ENCODE results near the gene MAMDC2.
A peak's percentile ranks its signal among the peaks of the same experiment; 100 is the strongest.

Gene MAMDC2

GRCh38 chr9:70066418-70066817 lies 22.8 kb downstream of the MAMDC2 start:
- no peak for DNase-seq

DNA sequence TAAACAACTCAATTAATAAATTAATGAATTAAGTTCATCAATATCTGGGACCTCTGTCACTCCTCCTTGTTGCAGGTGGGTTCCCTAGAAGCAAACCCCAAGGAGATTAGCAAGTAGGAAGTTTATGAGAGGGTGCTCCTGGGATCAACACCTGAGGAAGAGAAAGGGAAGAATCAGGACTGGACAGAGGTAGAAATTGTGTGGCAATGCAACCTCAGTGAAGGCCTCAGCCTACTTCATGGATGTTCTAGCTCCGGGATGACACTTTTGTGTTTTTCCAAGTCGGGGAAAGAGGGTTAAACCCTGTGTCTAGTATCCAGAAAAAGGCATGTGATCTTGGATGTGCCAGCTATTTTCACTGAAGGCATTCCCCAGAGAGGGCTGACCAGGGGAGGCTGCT lies 23.2 kb downstream of the MAMDC2 start:
- DNase-seq, result no peak

GRCh38 chr9:70069704-70070103 lies 26.1 kb downstream of the MAMDC2 start:
- no peak for DNase-seq

- DNase-seq, result no peak
These were observed 29.5 kb downstream of the MAMDC2 start for GRCh38 chr9:70073193-70073592.

DNA sequence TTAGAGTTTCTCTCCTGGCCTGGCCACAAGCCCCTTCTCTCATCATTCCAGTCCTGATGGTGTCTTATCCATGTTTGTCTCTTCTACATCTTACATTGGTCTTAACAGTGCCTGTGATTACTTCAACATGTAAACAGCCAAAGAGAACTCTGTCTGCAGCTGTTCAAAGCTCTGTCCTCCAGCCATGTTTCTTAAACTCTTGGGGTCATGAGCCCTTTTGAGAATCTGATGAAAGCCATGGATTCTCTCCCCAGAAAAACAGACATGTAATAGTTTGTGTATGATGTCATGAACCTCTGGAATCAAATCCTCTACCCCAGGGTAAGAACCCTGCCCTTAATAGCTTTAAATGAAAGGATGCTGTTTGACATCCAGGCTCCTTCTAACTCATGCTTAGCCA lies 30.1 kb downstream of the MAMDC2 start:
- no peak for DNase-seq

GRCh38 chr9:70076678-70077077 lies 33.0 kb downstream of the MAMDC2 start:
- DNase-seq, result no peak

GRCh38 chr9:70079417-70080037 lies 35.9 kb downstream of the MAMDC2 start:
- no peak for DNase-seq

DNA sequence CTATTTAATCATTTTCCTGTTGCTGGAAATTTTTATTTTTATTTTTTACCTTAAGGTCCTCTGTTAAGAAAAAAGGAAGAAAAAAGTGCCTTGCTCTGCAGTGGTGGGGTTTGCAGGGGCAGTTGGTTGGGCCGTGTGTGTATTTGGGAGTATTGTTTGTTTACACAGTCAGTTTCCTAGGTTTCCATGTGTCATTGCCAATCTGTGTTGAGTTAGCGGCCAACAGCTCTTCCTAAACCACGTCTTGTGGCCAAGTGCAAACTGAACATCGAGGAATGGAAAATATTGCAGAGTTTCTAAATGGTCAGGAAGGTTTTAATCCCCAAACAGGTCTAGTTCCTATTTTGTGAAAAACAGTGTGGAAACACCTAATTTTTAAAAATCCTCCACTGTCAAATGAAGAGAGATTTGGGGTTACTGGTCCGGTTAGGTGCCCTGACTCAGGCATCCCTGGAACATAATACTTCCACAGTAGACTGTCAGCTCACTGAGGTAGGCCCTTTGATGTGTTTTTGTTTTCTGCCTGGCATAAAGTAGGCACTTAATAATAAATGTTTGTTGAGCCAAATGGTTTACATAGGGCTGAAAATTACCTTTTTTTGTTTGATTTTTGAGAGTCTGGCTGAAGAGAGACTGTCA lies 37.0 kb downstream of the MAMDC2 start:
- no peak for DNase-seq

DNA sequence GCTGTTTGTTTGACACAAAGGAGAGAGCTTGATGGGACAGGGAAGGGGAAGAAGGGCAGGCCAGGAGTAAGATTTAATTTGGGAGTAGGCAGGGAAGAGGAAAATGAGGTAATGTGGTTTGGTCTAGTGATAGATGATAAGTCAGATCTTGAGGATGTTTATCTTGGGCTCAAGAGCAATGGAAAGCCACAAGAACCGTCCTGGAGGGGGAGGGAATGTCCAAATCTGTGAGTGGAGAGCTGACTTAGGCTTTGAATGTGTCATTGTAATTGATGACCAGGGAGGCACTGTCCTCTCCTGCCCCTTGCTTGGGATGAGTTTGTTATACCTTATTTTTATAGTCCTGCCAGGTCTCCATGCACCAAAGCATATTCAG lies 37.5 kb downstream of the MAMDC2 start:
- no peak for DNase-seq

DNA sequence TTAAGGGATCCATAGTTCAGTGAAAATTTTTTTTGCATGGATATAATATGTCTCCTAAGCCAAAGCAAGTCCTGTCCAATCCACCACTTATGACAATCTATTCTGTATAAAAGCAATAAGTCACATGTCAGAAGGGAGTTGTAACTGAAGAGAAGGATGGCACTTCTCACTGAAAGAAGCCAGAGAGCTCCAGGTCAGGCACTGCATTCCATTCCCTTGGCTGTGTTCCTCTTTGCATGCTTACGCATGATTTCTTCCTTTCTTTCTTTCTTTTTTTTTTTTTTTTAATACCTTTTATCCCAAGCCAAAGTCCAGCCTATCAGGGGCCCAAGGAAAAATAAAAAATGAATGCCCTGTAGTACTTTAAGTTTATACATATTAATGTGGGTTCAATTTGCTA lies 39.8 kb downstream of the MAMDC2 start:
- DNase-seq, result no peak

DNA sequence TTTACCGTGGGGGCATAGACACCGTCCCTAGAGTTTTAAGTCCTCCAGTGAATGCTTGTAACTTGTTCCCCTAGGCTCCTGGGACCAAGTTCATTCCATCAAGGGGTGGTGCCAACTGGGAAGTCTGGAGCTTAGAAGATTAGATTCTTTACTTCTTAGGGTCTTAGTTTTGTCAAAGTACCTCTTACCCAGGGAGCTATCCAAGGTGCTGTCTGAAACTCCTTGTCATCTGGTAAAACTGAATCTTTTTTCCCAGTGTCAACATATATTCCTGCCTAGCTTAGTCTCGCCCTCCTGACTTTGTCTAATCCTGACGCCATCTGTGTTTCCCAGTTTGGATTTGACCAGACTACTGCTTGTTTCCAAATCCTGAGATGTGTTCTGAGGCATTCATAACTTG lies 41.6 kb downstream of the MAMDC2 start:
- peak; percentile 18 for DNase-seq

DNA sequence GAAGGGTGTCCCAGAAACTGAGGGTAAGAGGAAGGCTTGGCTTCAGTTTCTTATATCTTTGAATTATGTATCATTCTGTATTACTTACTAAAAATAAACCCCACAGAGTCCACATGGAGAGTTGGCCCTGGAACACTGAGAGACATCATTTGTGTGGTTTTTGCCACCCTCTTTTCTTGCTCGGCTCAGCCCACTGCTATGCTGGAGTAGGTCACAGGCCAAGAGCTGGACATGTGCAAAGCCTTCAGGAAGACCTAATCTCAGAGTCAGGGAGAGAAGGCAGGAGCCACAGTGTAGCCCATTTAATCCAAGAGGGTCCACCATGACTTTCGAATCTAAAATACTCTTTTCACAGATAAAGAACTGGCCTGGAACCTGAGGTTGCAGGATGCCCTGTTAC lies 47.5 kb downstream of the MAMDC2 start:
- no peak for DNase-seq

DNA sequence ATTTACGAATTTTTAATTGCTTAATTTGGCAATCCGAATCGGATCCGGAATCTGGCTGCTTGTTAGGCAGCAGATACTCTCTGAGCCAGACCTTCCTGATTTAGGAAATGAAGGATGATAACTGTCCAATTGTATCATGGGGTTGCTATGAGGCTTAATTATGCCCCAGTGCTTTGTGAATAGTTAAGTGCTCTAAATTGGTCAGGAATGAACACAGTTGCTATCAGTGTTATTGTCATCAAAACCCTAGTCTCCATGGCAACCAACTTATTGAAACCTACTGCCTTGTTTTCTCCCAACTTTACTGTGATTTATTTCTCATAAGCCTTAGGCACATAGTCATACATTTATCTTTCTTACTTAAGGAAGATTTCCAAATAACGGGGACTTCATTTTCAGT lies 47.9 kb downstream of the MAMDC2 start:
- DNase-seq, result no peak

DNA sequence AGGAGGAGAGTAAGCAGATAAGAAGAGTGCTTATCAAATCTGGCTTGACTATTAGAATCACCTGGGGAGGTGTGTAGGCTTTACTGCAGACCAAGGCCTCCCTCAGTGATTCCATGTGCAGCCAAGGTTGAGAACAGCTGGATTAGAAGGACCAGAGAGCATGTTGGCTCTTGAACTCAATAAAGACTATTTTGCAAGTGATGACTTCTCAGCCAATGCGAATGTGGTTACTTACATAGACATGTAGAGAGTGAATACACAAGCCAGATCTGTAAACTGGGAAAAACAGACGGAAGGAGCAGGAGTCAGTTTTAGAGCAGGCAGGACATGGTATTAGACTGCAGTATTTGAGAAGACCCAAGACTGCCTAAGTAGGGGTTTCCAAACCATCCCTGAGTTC lies 48.5 kb downstream of the MAMDC2 start:
- no peak for DNase-seq

GRCh38 chr9:70093095-70093494 lies 49.4 kb downstream of the MAMDC2 start:
- no peak for DNase-seq

- no peak for DNase-seq
These were observed 50.3 kb downstream of the MAMDC2 start for GRCh38 chr9:70093944-70094343.

- DNase-seq, result no peak
These were observed 51.1 kb downstream of the MAMDC2 start for GRCh38 chr9:70094747-70095146.

- DNase-seq, result no peak
These were observed 53.5 kb downstream of the MAMDC2 start for GRCh38 chr9:70097187-70097586.

GRCh38 chr9:70100362-70100761 lies 56.7 kb downstream of the MAMDC2 start:
- no peak for DNase-seq

DNA sequence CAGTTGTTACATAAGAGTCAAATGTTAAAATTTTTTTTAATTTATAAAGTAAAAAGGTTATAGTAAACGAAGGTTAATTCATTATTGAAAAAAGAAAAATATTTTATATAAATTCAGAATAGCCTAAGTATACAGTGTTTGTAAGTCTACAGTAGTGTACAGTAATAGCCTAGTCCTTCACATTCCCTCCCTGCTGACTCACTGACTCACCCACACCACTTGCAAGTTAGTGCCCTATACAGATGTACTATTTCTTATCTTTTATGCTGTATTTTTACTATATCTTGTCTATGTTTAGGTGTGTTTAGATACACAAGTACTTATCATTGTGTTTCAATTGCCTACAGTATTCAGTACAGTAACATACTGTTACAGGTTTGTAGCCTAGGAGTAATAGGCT lies 57.6 kb downstream of the MAMDC2 start:
- DNase-seq, result no peak

- peak; percentile 8 for DNase-seq
These were observed 61.5 kb downstream of the MAMDC2 start for GRCh38 chr9:70105147-70105546.

DNA sequence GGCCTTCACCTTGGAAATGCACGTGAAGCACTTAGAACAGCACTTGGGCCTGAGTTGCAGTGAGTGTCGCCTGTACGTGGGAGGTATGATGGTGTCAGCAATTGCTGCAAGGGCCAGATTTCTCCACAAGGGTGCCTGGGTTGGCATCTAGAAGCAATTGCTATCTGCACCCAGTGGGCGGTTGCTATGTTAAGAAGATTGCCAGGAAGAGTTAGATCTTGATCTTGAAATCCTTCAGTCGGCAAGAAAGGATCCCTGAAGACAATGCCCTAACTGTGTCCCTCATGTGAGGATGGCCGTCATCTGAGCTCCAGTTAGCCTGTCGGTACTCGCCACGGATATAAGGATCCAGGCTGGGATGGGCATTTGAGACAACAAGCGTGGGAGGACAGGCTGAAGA lies 62.9 kb downstream of the MAMDC2 start:
- DNase-seq, result no peak

DNA sequence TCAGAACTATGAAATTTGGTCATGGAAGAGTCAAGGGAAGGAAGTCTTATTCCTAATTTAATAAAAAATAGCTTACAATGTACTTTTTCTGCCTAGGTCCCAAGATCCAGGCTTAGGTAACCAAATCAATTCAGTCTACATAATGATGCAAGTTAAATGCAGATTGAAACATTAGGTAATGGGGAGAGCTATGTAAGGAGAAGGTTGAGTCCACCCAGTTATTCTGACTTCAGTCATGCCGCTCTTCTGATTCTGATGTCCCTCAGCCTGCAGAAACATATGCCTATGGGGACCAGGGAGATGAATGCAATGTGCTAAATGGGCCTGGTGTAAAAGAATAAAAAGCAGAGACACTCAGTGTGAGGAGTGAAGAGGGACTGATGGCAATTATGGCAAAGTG lies 63.9 kb downstream of the MAMDC2 start:
- no peak for DNase-seq

DNA sequence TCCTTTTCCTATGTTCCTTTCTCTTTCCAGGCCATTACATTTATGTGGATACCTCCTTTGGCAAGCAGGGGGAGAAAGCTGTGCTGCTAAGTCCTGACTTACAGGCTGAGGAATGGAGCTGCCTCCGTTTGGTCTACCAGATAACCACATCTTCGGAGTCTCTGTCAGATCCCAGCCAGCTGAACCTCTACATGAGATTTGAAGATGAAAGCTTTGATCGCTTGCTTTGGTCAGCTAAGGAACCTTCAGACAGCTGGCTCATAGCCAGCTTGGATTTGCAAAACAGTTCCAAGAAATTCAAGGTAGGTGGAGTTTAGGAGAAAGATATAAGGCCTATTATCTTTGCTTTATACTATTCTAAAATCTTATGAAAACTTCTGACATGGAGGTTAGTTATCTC lies 64.5 kb downstream of the MAMDC2 start:
- DNase-seq, result peak; percentile 3

Data from OCI-M1 (cell line).